Iris pigment epithelial cell (primary cell): ENCODE data around the gene NOD2.

ENCODE experiments used
- DNase-seq: peaks from one replicate; pipeline ENCODE4 v3.0.0-alpha.2; 2011; ENCODE audit warnings: low read depth

Gene NOD2

DNA sequence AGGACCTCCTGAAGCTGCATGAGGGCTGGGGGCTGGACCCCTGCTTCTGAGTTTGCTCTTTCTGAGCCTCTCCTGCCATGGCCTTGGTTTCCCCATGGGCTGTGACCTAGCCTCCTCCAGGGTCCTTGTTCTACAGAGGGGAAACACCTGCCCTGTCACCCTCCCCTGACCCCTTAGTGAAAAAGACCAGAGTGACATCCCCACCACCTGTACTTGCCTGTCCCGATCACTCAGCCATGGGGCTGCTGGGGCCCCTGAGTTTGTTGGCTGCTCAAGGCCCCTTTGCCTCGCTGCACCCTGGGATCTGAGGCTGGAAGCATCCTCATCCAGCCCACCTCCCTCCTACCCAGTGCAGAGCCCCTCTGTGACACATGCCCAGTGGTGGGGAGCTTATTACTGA lies 800 bp downstream of the NOD2 start:
- no peak for DNase-seq

DNA sequence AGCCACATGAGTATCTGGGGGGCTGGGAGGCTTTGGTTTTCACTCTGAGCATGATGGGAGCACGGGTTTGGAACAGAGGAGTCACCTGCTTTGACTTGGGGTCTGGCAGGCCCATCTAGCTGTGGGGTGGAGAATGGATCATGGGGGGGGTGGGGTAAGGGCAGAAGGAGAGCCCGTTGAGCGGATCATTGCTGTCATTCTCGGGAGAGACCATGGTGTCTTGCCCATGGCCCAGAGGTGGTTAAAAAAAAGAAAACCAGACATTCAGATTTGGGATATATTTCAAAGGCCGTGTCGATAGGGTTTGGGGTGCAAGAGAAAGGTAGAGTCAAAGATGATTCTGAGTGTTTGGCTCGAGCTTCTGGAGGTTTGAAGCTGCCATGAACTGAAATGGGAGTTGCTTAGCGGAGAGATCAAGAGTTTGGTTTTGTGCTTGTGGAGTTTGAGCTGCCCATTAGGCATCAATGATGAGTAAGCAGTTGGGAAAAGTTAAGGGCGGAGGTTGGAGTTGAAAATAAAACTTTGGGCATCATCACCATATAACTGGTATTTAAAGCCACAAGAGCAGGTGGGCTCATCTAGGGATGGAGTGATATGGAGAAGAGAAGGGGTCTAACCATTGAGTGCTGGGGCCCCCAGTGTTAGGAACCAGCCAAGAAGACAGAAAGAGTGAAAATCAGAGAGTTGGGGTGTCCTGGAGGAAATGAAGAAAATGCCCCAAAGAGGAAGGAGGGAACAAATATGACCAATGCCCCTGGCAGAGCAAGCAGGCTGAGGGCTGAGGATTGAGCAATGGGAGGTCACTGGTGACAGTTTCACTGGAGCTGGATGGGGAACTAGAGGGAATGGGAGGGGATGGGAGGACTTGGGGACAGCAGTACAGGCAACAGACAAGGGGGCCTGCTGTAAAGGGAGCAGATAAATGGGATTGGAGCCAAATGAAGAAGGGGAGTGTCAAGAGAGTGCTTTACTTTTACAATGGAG lies 1.9 kb downstream of the NOD2 start:
- DNase-seq, result no peak

DNA sequence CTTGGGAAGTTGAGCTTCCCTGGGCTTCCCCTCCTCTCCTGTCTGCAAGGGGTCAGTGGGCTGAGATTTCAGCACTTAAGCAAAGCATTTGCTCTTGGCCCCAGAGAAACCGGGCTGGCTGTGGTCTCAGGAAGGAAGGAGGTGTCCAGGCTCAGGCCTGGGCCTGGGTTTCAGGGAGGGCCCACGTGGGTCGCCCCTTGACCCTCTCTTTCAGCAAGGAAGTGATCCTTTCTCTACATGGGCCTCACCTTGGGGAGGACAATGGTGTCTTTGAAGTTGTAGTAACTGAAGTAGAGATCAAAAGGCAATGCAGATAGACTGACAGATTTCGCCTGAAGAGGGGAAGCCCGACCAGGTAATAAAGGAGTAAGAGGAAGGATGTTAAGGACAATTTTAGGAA lies 2.7 kb downstream of the NOD2 start:
- DNase-seq, result no peak

DNA sequence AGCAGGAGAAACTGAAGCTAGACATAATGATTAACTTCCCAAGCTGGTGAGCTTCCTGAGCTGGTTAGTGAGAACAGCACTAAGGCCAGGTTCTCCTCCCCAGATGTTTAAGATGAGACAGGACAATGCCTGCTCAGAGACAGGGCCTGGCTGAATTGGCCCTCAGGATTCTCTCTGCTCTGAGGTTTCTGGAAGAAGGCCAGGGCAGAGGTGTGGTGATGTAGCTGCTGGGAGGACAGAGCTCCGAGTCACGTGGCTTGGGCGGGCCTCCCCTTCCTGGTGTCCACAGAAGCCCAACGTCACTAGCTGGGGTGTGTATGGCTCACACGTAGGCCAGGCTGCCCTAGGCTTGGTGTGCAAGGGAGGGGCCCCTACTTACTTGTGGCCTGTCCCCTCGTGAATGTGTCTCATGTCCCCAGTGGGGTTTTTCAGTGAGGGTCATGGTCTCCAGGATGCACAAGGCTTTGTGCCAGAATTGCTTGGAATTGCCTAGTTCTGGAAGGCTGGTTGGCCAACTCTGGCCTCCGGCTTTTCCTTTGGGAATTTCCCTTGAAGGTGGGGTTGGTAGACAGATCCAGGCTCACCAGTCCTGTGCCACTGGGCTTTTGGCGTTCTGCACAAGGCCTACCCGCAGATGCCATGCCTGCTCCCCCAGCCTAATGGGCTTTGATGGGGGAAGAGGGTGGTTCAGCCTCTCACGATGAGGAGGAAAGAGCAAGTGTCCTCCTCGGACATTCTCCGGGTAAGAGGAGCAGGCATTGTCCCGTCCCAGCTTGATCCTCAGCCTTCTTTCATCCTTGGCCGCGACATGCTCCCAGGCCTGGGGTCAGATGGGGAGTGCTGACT lies 3.4 kb downstream of the NOD2 start:
- DNase-seq, result peak; percentile 69

DNA sequence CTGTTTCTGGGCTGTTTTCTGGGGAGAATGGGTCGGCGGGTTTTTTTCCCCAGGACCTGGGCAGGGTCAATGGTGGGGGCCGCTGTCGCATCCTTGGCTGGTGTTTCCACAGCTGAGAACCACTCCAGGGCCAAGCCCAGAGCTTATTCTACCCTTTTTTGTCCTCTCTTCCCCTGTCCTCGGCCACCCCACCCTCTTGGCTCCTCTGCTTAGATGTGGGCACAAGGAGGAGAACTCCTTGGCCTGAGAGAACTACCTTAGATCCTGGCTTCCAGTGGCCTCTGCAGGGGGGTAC lies 4.0 kb downstream of the NOD2 start:
- DNase-seq, result no peak

DNA sequence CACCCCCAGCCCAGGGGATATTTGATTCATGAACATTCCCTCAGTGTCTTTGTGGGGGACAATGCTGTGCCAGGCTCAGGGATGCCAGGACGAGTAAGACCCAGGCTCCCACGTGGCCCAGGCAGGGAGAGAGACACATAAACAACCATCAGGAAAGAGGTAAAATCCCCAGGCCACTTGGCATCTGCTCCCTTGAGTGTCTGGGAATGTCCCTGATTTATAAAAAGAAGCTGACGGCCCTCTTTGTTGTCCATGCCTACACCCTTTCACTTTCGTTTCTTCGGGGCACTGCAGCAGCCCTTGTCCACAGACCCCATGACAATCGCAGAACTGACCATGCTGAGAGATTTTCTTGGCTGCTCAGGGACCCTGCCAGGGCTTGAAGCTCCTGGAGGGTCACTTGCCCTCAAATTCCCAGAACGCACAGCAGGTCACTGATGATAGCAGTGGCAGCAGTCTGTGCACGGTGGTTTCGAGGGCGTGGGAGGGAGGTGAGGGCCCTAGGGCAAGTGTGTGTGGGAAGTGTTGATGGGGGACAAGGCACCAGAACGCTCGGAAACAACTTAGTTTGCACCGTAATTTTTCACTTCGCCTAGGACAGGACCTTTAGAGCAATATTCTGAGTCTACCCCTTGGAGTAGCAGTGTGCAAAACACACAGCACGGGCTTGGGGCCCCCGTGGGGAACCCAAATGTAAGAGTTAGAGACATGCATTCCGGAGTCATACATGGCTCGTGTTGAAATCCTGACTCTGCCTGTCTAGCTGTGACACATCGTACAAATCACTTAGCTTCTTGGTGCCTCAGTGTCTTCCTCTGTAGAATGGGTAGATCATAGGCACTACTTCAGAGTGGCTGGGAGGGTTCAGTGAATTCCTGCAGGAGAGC lies 4.7 kb downstream of the NOD2 start:
- DNase-seq, result peak; percentile 63

DNA sequence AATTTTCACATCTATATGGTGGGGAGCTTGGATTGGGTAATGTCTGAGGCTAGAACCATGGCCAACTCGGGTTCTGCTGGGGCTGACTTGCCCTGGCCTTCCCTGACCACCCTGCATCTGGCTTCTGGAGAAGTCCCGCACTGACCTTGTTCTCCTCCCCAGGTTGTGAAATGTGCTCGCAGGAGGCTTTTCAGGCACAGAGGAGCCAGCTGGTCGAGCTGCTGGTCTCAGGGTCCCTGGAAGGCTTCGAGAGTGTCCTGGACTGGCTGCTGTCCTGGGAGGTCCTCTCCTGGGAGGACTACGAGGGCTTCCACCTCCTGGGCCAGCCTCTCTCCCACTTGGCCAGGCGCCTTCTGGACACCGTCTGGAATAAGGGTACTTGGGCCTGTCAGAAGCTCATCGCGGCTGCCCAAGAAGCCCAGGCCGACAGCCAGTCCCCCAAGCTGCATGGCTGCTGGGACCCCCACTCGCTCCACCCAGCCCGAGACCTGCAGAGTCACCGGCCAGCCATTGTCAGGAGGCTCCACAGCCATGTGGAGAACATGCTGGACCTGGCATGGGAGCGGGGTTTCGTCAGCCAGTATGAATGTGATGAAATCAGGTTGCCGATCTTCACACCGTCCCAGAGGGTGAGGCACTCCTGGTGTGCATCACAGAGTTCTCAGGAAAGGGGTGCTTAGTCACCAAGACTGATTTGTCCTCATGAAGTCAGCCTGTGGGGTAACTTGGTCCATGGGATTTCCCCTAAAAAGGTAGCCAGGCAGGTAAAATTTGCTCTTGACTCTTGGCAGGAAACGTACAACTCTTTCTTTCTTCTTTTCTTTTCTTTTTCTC lies 6.1 kb downstream of the NOD2 start:
- peak; percentile 53 for DNase-seq

DNA sequence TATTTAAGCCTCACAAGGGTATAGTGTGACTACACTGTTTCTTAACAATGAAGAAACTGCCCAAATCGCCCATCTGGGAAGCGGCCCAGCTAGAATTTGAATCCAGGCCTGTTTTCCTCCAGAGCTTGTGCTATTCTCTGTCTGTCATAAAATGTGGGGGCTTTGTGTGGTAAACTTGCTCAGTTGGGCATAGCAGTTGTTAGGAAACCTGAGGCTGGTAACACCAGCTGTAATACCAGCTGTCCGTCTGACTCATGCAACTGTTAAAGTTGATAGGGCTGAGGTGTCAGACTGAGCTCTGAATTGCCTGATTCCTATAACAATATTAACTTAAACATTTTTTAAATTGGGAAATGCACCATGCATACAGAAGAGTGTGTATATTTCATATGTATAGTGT lies 9.3 kb downstream of the NOD2 start:
- no peak for DNase-seq

DNA sequence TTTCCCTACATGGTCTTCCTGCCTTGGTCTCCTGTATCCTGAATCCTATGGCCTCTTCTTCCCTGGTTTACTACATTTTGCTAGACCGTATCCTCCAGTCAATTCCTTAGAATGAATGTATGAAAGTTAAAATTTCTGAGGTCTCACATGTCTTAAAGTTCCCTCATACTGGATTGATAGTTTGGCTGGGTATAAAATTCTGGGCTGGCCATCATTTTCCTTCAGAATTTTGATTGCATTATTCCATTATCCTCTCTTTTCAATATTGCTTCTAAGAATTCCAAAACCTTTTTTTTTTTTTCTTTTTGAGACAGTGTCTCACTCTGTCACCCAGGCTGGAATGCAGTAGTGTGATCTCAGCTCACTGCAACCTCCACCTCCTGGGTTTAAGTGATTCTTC lies 10.8 kb downstream of the NOD2 start:
- no peak for DNase-seq

DNA sequence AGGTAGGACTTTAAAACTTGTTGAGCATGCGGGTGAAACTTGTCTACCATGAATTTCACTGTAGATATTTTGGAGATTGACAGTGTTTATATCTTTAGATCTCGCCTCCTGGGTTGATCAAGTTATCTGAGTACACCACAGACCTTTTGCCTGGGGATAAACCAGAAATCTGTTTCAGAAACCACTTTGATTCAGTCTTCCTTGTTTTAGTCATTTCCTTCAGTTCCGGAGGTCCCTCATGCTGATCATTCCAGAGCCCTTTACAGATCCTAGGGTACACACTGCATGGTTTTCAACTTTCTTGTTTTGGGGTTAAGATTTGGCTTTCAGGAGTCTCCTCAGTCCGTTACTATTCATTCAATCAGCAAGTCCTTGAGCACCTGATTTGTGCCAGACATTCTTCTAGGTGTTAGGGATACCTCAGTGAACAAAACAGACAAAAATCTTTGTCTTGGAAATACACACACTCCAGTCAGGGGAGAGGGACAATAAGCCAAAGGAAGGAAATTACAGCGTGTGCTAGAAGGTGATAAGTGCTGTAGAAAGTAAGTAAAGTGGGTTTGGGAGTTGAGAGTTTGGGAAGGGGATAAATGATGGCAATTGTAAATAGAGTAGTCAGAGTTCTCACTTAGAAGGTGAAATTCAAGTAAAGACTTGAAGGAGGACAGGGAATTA lies 12.2 kb downstream of the NOD2 start:
- no peak for DNase-seq

DNA sequence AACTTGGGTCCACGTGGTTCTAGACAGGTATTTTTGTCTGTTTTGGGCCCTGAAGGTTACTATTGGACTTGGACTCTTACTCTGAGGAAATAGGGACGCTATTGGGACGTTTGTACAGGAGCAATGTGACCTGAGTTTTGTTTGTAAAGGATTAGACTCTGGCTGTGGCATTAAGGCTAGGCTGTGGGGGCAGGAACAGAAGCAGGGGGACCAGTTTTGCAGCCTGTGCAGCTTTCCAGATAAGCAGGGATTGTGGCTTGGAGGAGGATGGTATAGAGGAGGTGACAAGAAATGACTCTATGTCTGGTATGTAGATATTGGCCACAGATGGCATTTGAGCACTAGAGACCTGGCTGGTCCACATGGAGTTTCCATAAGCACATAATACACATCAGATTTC lies 12.8 kb downstream of the NOD2 start:
- no peak for DNase-seq

DNA sequence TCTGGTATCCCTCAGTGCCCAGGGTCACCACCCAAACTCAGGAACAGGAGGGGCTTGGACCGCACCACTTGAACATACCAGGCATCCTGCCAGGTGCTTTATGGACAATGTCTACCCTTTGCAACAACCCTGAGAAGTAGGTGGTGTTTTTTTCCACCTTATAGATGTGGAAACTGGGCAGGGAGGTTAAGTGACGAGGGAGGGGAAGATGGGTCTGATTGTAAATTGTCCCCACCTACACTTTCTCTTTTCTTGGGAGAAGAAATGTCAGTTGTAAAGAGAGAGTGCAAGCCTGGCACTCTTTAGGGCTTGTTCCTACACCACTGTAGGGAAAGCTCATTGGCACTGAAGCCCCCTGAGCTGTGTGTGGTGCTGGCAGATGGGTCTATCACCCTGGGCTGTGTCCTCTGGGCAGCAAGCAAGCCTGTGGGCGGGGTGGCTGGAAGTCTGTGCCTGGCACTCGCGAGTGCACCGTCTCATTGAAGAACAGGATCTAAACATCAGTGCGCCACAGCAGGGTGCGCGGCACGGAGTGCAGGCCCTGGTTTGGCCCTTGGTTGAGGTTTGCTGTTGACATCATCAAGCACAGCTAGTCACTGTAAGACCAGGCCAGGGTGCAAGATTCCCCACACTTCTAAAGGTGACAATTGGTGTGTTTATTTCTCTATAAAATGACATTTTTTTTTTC lies 15.1 kb downstream of the NOD2 start:
- DNase-seq, result no peak

DNA sequence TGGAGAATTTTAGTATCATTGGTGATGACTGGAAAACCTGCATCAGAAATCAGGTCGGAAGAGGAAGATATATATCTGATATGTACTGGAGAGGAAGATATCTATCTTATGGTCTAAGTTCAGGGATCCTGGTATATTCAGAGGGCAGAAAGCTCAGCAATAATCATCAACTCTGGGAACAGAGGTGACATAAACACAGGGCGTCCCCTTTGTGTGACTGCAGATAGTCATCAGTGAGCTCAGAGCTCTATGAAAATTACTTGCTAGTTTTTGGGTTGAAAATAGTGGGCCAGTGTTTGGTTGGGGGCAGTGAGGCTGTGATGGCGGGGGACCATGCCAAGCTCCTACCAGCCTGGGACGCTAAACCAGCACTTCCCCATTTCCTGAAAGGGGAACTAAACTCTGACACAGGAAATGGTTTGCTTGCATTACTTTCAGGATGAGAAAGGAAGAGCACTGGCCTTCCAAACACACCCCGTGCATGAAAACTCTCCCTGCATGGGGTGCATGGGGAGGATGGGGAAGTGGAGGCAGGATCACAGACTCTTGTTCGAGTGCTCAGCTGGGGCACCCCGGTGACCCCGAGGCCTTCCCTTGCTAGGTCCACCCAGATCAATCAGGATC lies 15.8 kb downstream of the NOD2 start:
- DNase-seq, result no peak

DNA sequence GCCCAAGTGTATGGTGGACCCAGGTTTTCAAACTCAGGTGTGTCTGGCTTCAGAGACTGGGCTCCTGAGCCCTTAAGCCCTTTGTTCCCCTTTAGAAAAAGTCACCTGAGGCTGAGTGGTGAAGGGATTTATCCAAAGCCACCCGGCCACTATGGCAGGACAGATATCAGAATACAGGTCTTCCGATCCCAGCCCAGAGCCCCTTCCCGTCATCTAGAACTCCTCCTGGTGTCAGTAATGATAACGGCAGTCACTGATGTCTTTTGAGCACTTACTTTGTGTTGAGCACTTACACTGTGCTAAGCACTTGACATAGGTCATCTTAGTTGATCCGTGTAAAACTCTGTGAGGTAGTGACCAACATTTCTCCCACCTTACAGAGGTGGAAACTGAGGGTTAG lies 16.6 kb downstream of the NOD2 start:
- no peak for DNase-seq

DNA sequence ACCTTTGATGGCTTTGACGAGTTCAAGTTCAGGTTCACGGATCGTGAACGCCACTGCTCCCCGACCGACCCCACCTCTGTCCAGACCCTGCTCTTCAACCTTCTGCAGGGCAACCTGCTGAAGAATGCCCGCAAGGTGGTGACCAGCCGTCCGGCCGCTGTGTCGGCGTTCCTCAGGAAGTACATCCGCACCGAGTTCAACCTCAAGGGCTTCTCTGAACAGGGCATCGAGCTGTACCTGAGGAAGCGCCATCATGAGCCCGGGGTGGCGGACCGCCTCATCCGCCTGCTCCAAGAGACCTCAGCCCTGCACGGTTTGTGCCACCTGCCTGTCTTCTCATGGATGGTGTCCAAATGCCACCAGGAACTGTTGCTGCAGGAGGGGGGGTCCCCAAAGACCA lies 17.6 kb downstream of the NOD2 start:
- no peak for DNase-seq

DNA sequence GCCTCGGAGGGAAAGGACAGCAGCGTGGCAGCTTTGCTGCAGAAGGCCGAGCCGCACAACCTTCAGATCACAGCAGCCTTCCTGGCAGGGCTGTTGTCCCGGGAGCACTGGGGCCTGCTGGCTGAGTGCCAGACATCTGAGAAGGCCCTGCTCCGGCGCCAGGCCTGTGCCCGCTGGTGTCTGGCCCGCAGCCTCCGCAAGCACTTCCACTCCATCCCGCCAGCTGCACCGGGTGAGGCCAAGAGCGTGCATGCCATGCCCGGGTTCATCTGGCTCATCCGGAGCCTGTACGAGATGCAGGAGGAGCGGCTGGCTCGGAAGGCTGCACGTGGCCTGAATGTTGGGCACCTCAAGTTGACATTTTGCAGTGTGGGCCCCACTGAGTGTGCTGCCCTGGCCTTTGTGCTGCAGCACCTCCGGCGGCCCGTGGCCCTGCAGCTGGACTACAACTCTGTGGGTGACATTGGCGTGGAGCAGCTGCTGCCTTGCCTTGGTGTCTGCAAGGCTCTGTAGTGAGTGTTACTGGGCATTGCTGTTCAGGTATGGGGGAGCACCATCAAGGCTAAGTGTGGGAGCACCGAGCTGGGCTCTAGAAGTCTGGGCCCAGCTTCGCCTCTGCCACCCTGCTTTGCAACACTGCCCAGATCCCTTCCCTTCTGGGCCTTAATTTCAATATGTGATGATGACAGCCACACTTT lies 18.6 kb downstream of the NOD2 start:
- no peak for DNase-seq

DNA sequence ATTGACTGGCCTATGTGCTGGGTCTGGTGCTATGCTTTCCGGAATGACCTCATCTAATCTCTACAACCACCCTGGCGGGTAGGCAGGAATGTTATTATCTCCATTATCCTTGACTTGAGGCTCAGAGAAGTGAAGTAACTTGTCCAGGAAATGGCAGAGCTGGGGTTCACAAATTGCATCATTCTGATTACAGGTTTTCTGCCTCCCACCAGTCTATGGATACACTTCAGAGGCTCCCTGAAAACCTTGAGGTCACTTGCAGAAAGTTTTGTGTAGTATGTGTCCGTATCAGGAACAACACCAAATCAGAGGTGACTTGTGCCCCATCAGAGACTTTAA lies 19.1 kb downstream of the NOD2 start:
- DNase-seq, result peak; percentile 70

DNA sequence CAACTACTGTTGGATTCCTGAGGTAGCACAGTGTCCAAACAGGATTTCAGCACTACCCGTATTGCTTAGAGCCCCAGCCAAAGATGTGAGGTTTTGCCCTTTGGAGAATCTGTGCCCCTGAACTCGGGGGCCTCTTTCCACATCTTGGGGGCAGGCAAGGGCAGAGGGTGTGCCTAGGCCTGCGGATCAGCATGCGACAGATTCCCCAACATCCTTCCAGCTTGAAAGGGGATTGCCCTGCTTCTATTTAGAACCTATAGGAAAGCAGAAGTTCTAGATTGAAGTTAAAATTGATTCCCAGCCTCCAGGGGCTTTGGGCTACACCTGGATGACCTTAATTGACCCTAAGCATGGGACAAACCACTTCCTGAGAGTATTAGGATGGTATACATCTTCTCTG lies 19.6 kb downstream of the NOD2 start:
- no peak for DNase-seq

DNA sequence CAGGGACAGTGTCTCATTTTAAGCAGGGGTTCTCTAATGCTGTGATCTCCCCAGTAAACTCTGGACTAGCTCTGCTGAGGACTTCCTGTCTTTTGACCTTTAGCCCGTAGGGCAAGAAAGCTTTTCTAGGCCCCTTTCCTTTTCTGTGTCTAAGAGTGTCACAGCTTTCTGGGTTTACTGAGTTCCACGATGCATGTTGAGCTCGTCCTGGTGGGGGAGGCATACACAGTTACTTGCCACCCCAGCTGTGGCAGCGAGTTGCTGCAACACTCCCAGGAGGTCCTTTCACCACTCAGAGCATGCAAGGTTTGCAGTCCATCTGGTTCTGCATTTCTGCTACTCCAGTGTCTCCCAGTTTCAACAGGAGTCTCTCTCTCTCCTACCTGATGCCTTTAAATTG lies 23.7 kb downstream of the NOD2 start:
- no peak for DNase-seq
